Activated B cell treated with CpG ODN at 0.5 μM for 24 hours (primary cell): ENCODE data around the gene DSCAM. TPM values are rescaled to one million over a fixed set of nuclear protein-coding genes. Genes with fewer than 3 reads are reported as not detected.
"Not testable (repeated sequence)": the region's sequence is repeated elsewhere in the genome, so short reads cannot be mapped to it uniquely, and the experiment has no call there.

Experiments used
- ATAC-seq: fragments of 200-7000 bp; cut with Tn5 transposase; one replicate; pipeline ENCODE4 v1.10.0; 2021; ENCODE audit warnings: low read depth, mild to moderate bottlenecking, moderate library complexity
- CTCF ChIA-PET: fragments of 350-600 bp; sonication (Branson Sonifier 250); formaldehyde crosslinking; loops from one replicate; lab custom pipeline; 2021; ENCODE audit warnings: antibody characterized with exemption; lab: Charles Lee
- POLR2A ChIA-PET: fragments of 350-600 bp; sonication (Branson Sonifier 250); formaldehyde crosslinking; loops from one replicate; lab custom pipeline; 2021; ENCODE audit warnings: antibody characterized with exemption; lab: Charles Lee
- DNase-seq: peaks from one replicate; pipeline ENCODE4 v3.0.0; 2022
- H3K27ac Mint-ChIP-seq: one replicate; pipeline ENCODE4 v1.8.0; 2020; ENCODE audit warnings: mixed read lengths
- H3K27me3 Mint-ChIP-seq: one replicate; pipeline ENCODE4 v1.8.0; 2021; ENCODE audit warnings: mixed read lengths
- H3K36me3 Mint-ChIP-seq: one replicate; pipeline ENCODE4 v1.8.0; 2021; ENCODE audit warnings: low read depth, mixed read lengths
- H3K4me1 Mint-ChIP-seq: one replicate; pipeline ENCODE4 v1.8.0; 2021; ENCODE audit warnings: mixed read lengths
- H3K4me3 Mint-ChIP-seq: one replicate; pipeline ENCODE4 v1.8.0; 2020; ENCODE audit warnings: mild to moderate bottlenecking, mixed read lengths
- H3K9me3 Mint-ChIP-seq: one replicate; pipeline ENCODE4 v1.8.0; 2020; ENCODE audit warnings: mixed read lengths
- intact Hi-C: fragments of 100-400 bp; cut with micrococcal nuclease; formaldehyde crosslinking; loops from one replicate; pipeline ENCODE4 v1.15.1; 2024
- total RNA-seq: library from RNA; stranded (reverse); gene quantifications from 2 replicates; pipeline ENCODE4 v1.2.3, GENCODE V29; 2022
- TF ChIP-seq, protein P1 (sequence below): fragments of 200-600 bp; IDR thresholded peaks from one replicate; pipeline ENCODE4 v1.8.0; 2022; ENCODE audit warnings: antibody characterized with exemption, mild to moderate bottlenecking

The DSCAM gene
- total RNA-seq, 1 donor from 2014 or later, result not detected

DNA sequence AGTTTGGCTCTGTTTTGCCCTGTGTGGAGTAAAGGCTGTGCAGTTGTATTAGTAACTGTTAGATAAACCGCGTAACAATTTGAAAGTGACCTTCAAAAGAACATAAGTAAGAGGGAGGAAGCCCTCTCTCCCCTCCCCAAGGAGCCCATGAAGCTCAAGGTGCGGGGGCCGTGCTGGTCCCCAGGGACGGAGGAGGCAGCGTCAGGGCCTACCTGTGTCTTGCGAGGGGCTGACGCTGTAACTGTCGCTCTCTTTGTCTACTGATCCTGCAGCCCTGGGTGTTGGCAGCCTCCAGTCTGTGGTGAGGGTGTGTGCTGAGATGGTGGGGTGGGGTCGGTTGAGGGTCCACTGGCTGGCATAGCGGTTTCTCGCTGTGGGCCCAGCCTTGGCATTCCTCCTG, 803.1 kb downstream of the DSCAM start:
- TF ChIP-seq, protein P1, sequence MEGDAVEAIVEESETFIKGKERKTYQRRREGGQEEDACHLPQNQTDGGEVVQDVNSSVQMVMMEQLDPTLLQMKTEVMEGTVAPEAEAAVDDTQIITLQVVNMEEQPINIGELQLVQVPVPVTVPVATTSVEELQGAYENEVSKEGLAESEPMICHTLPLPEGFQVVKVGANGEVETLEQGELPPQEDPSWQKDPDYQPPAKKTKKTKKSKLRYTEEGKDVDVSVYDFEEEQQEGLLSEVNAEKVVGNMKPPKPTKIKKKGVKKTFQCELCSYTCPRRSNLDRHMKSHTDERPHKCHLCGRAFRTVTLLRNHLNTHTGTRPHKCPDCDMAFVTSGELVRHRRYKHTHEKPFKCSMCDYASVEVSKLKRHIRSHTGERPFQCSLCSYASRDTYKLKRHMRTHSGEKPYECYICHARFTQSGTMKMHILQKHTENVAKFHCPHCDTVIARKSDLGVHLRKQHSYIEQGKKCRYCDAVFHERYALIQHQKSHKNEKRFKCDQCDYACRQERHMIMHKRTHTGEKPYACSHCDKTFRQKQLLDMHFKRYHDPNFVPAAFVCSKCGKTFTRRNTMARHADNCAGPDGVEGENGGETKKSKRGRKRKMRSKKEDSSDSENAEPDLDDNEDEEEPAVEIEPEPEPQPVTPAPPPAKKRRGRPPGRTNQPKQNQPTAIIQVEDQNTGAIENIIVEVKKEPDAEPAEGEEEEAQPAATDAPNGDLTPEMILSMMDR, result no peak
- Mint-ChIP-seq H3K27me3 (no peaks in the 10 kb centered on the region), H3K4me1 (no peaks in the 10 kb centered on the region), H3K36me3 (no peaks in the 10 kb centered on the region), H3K9me3 (peaks cover 3% of the 10 kb centered on the region), H3K4me3 (no peak overlapping the region), H3K27ac (no peak overlapping the region)
- POLR2A ChIA-PET, result no interaction called here
- intact Hi-C loops, result no loop called here
- DNase-seq, result no peak
- CTCF ChIA-PET, result no interaction called here
- ATAC-seq, result no peak

DNA sequence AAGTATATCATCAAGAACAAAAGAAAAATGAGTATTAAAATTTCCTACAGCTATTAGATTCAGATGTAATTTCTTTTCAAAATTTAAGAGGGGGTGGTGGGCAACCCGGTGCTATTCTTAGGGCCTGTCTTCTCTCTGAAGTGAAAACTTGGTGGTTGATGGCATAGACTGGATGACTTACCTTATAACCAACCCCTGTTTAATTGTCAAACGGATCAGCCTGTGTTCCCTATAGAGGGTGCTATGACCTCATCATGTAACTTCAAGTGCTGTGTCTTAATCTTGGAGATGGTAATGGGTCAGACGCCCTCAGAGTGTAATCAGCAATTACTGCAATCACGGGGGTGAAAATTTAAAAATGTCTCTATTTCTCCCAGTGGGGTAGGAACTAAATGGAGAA, 803.5 kb downstream of the DSCAM start:
- H3K27me3 Mint-ChIP-seq, result no peaks in the 10 kb centered on the region
- CTCF ChIA-PET, result no interaction called here
- POLR2A ChIA-PET, result no interaction called here
- DNase-seq, result no peak
- no peak overlapping the region for H3K4me3 Mint-ChIP-seq
- TF ChIP-seq, protein P1, result no peak
- no peak for ATAC-seq
- H3K9me3 Mint-ChIP-seq, result peaks cover 3% of the 10 kb centered on the region
- no peak overlapping the region for H3K27ac Mint-ChIP-seq
- intact Hi-C loops, result no loop called here
- no peaks in the 10 kb centered on the region for H3K4me1 Mint-ChIP-seq
- H3K36me3 Mint-ChIP-seq, result no peaks in the 10 kb centered on the region

GRCh38 chr21:40041446-40041845, 805.5 kb downstream of the DSCAM start:
- TF ChIP-seq, protein P1, result no peak
- Mint-ChIP-seq H3K9me3 (peaks cover 3% of the 10 kb centered on the region), H3K27ac (no peak overlapping the region), H3K36me3 (no peaks in the 10 kb centered on the region), H3K27me3 (no peaks in the 10 kb centered on the region), H3K4me1 (no peaks in the 10 kb centered on the region), H3K4me3 (no peak overlapping the region)
- no peak for ATAC-seq
- CTCF ChIA-PET, result no interaction called here
- POLR2A ChIA-PET, result no interaction called here
- no peak for DNase-seq
- intact Hi-C loops, result no loop called here

GRCh38 chr21:40033156-40033782, 813.7 kb downstream of the DSCAM start:
- H3K4me1 Mint-ChIP-seq, H3K4me3 Mint-ChIP-seq, H3K36me3 Mint-ChIP-seq, H3K27ac Mint-ChIP-seq, DNase-seq, CTCF ChIA-PET, H3K27me3 Mint-ChIP-seq, H3K9me3 Mint-ChIP-seq, POLR2A ChIA-PET, intact Hi-C loops, ATAC-seq: not testable (repeated sequence)

DNA sequence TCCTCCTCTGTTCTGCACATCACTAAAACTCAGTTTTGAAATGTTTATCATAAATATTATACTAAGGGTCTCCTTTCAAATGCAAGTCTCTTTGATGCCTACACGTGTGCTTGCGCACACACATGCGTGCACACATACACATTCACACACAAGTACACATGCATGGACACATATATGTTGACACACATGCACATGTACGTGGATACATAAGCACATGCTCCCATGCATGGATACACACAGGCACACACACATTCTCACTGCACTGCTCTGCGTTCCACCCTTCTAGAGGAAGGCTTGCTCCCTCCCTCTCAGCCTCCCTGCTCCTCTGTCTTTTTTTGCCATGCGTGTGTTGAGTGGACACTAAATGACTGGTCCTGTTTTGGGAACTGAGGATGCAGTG, 817.1 kb downstream of the DSCAM start:
- POLR2A ChIA-PET, result no interaction called here
- no peak overlapping the region for H3K4me3 Mint-ChIP-seq
- H3K36me3 Mint-ChIP-seq, result no peaks in the 10 kb centered on the region
- CTCF ChIA-PET, result no interaction called here
- intact Hi-C loops, result no loop called here
- DNase-seq (no peak), ATAC-seq (no peak)
- H3K9me3 Mint-ChIP-seq, result peaks cover 5% of the 10 kb centered on the region
- TF ChIP-seq, protein P1, result no peak
- no peaks in the 10 kb centered on the region for H3K4me1 Mint-ChIP-seq
- H3K27me3 Mint-ChIP-seq, result no peaks in the 10 kb centered on the region
- H3K27ac Mint-ChIP-seq, result no peak overlapping the region

DNA sequence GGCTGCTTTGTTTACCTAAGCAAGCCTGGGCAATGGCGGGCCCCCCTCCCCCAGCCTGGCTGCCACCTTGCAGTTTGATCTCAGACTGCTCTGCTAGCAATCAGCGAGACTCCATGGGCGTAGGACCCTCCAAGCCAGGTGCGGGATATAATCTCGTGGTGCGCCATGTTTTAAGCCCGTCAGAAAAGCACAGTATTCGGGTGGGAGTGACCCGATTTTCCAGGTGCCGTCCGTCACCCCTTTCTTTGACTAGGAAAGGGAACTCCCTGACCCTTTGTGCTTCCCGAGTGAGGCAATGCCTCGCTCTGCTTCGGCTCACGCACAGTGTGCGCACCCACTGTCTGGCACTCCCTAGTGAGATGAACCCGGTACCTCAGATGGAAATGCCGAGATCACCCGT, 818.6 kb downstream of the DSCAM start:
- H3K27ac Mint-ChIP-seq, CTCF ChIA-PET, H3K4me3 Mint-ChIP-seq, DNase-seq, H3K27me3 Mint-ChIP-seq, H3K36me3 Mint-ChIP-seq, POLR2A ChIA-PET, H3K9me3 Mint-ChIP-seq, intact Hi-C loops, ATAC-seq, H3K4me1 Mint-ChIP-seq: not testable (repeated sequence)
